ENCODE measurements around the gene CEACAM7.
"Not testable (repeated sequence)": the region's sequence is repeated elsewhere in the genome, so short reads cannot be mapped to it uniquely, and the experiment has no call there.

DNA sequence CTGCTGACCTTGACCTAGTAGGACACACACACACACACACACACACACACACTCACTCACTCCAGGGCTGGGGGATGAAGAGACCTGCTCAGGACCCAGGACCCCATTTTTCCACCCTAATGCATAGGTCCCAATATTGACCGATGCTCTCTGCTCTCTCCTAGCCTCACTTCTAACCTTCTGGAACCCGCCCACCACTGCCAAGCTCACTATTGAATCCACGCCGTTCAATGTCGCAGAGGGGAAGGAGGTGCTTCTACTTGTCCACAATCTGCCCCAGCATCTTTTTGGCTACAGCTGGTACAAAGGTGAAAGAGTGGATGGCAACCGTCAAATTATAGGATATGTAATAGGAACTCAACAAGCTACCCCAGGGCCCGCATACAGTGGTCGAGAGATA is 21.4 kb upstream of the CEACAM7 start:
- TF ChIP-seq, protein P1, sequence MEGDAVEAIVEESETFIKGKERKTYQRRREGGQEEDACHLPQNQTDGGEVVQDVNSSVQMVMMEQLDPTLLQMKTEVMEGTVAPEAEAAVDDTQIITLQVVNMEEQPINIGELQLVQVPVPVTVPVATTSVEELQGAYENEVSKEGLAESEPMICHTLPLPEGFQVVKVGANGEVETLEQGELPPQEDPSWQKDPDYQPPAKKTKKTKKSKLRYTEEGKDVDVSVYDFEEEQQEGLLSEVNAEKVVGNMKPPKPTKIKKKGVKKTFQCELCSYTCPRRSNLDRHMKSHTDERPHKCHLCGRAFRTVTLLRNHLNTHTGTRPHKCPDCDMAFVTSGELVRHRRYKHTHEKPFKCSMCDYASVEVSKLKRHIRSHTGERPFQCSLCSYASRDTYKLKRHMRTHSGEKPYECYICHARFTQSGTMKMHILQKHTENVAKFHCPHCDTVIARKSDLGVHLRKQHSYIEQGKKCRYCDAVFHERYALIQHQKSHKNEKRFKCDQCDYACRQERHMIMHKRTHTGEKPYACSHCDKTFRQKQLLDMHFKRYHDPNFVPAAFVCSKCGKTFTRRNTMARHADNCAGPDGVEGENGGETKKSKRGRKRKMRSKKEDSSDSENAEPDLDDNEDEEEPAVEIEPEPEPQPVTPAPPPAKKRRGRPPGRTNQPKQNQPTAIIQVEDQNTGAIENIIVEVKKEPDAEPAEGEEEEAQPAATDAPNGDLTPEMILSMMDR (IDR thresholded peaks at IDR 0.05): not testable (repeated sequence)
- TF ChIP-seq POLR2A (IDR thresholded peaks at IDR 0.05): not testable (repeated sequence)
